H1 (cell line): Measurements from ENCODE around the gene PRKCZ. TPM values are rescaled to one million over a fixed set of nuclear protein-coding genes. Genes with fewer than 3 reads are reported as not detected.

Experiments used
- CHD2 ChIP-seq: IDR thresholded peaks from 2 replicates; pipeline ENCODE4 v1.6.1; 2012; ENCODE audit warnings: low read length, improper control_type of control experiment
- FOSL1 ChIP-seq: IDR thresholded peaks from 2 replicates; pipeline ENCODE4 v1.6.1; 2011; ENCODE audit warnings: mild to moderate bottlenecking, low read depth, low read length, moderate library complexity; ENCODE audit not compliant: insufficient read depth
- RBBP5 ChIP-seq: IDR thresholded peaks from 2 replicates; pipeline ENCODE4 v1.7.1; 2012; ENCODE audit warnings: low read depth, mild to moderate bottlenecking, inconsistent platforms, low read length, moderate library complexity, borderline replicate concordance
- TAF1 ChIP-seq: IDR thresholded peaks from 2 replicates; pipeline ENCODE4 v1.6.1; 2011; ENCODE audit warnings: mild to moderate bottlenecking, low read depth, low read length
- TAF7 ChIP-seq: optimal IDR thresholded peaks from 2 replicates; pipeline ENCODE3; 2011; ENCODE audit warnings: low read depth, mild to moderate bottlenecking, inconsistent platforms, low read length, moderate library complexity, borderline replicate concordance
- TCF12 ChIP-seq: IDR thresholded peaks from 2 replicates; pipeline ENCODE4 v1.6.1; 2011; ENCODE audit warnings: low read depth, mild to moderate bottlenecking, low read length
- polyA plus RNA-seq, 7 experiments: library from polyadenylated mRNA; depleted of rRNA in 3 of 7; stranded (reverse) in 5 of 7; unstranded in 2 of 7; fragments of >200 nt in 5 of 7; fragments of 200-250 nt in 2 of 7; gene quantifications; 1 replicate in 5 of 7; 2 replicates in 1 of 7; 4 replicates in 1 of 7; pipeline versions ENCODE4 v1.2.1 to v1.2.3, GENCODE V29; 2011 to 2013; ENCODE audit warnings: missing spikeins in 2 of 7, mixed read lengths in 2 of 7
- total RNA-seq: library from RNA; stranded (reverse); fragmentation: NEBNext Ultra II Directional; extraction: Animal tissue kit (Norgen Biotek cat#: 25700); gene quantifications from 2 replicates; pipeline ENCODE4 v1.2.1, GENCODE V29; 2021

PRKCZ gene
- total and polyA plus RNA-seq, 2 of the 8 experiments (the other 6 are each of a cell fraction or from before 2014, with no cell fraction given): 37.4 to 45.1 TPM

GRCh38 chr1:2180297-2181245, 130.4 kb downstream of the PRKCZ start (continued):
- TF ChIP-seq TCF12: no peak
- no peak for TF ChIP-seq TAF1
- TF ChIP-seq RBBP5: no peak
- TF ChIP-seq TAF7: no peak
- no peak for TF ChIP-seq FOSL1
- no peak for TF ChIP-seq CHD2
